Brain microvascular endothelial cell (primary cell): Measurements from ENCODE around the gene IVNS1ABP.
"Not testable (repeated sequence)": the region's sequence is repeated elsewhere in the genome, so short reads cannot be mapped to it uniquely, and the experiment has no call there.

ENCODE experiments used
- DNase-seq: peaks from one replicate; pipeline ENCODE4 v3.0.0-alpha.2; 2020
- H3K27ac ChIP-seq: fragments of 250-450 bp; sonication (Bioruptor Pico); 2 replicates; pipeline ENCODE4 v1.5.1; 2020; ENCODE audit warnings: mild to moderate bottlenecking, moderate library complexity
- H3K27me3 ChIP-seq: fragments of 250-450 bp; sonication (Bioruptor Pico); replicated peaks from 2 replicates; pipeline ENCODE4 v1.5.1; 2020; ENCODE audit warnings: mild to moderate bottlenecking
- H3K36me3 ChIP-seq: fragments of 250-450 bp; sonication (Bioruptor Pico); replicated peaks from 2 replicates; pipeline ENCODE4 v1.5.1; 2020; ENCODE audit warnings: mild to moderate bottlenecking
- H3K4me3 ChIP-seq: 2 replicates; pipeline ENCODE4 v1.5.1; 2011; ENCODE audit warnings: low read depth, mild to moderate bottlenecking, control low read depth, low read length, moderate library complexity
- CTCF ChIP-seq: IDR thresholded peaks from 2 replicates; pipeline ENCODE4 v1.5.1; 2011; ENCODE audit warnings: low read depth, mild to moderate bottlenecking, moderate library complexity, low read length, control low read depth, inconsistent platforms; ENCODE audit errors: missing control alignments
- in situ Hi-C: cut with HindIII; loops from 2 replicates; pipeline ENCODE4 v1.10.0; 2017; ENCODE audit warnings: low sequenced_read_pairs, low pct_ligation_motif_present

Gene IVNS1ABP

GRCh38 chr1:185317034-185317885 is at the start of gene IVNS1ABP:
TSS of gene IVNS1ABP (minus strand) at chr1:185317243. CDS start at chr1:185309493, 7,750 bp downstream.
- Histone ChIP-seq H3K36me3 (peaks cover 3% of the 10 kb centered on the region), H3K27me3 (no peaks in the 10 kb centered on the region), H3K27ac (peak within 1 kb of the TSS; percentile 94), H3K4me3 (peak within 1 kb of the TSS; percentile 90)
- DNase-seq: peak; percentile 91
- peak; percentile 53 for TF ChIP-seq CTCF
- in situ Hi-C loops: no loop called here

GRCh38 chr1:185365951-185366350 is 48.9 kb upstream of the IVNS1ABP start:
- H3K4me3 ChIP-seq: no peak overlapping the region
- no peak for TF ChIP-seq CTCF
- no peak for DNase-seq
- no peaks in the 10 kb centered on the region for H3K27me3 ChIP-seq
- no peaks in the 10 kb centered on the region for H3K36me3 ChIP-seq
- H3K27ac ChIP-seq: no peak overlapping the region
- in situ Hi-C loops: no loop called here

- H3K27me3 ChIP-seq, H3K27ac ChIP-seq, H3K4me3 ChIP-seq, H3K36me3 ChIP-seq, in situ Hi-C loops, DNase-seq: not testable (repeated sequence)
Measured at GRCh38 chr1:185364528-185364927, 47.5 kb upstream of the IVNS1ABP start.

- no peaks in the 10 kb centered on the region for H3K27me3 ChIP-seq
- in situ Hi-C loops: no loop called here
- H3K27ac ChIP-seq: no peak overlapping the region
- no peaks in the 10 kb centered on the region for H3K36me3 ChIP-seq
- DNase-seq: no peak
- H3K4me3 ChIP-seq: no peak overlapping the region
- TF ChIP-seq CTCF: no peak
Measured at GRCh38 chr1:185363205-185363604, 46.2 kb upstream of the IVNS1ABP start.

- no peak overlapping the region for H3K4me3 ChIP-seq
- no peak for DNase-seq
- no peak overlapping the region for H3K27ac ChIP-seq
- no peaks in the 10 kb centered on the region for H3K36me3 ChIP-seq
- TF ChIP-seq CTCF: no peak
- in situ Hi-C loops: no loop called here
- H3K27me3 ChIP-seq: no peaks in the 10 kb centered on the region
Measured at GRCh38 chr1:185360714-185361113, 43.7 kb upstream of the IVNS1ABP start.

GRCh38 chr1:185358957-185359356 is 41.9 kb upstream of the IVNS1ABP start:
- no peaks in the 10 kb centered on the region for H3K36me3 ChIP-seq
- in situ Hi-C loops: no loop called here
- H3K27ac ChIP-seq: no peak overlapping the region
- H3K27me3 ChIP-seq: no peaks in the 10 kb centered on the region
- no peak overlapping the region for H3K4me3 ChIP-seq
- TF ChIP-seq CTCF: no peak
- no peak for DNase-seq
